Measurements from ENCODE around the gene ADM. TPM values are rescaled to one million over a fixed set of nuclear protein-coding genes. Genes with fewer than 3 reads are reported as not detected.

The ADM gene
- total RNA-seq, 1 donor from 2014 or later: 17.3 TPM

Other genes with a start within 250 kb of the ADM start
- 21.0 and 23.7 TPM in 2 replicates for gene SBF2, start 10.9 kb upstream of the ADM start, total RNA-seq
- 4.4 and 10.3 TPM in 2 replicates for gene AMPD3, start 150.2 kb downstream of the ADM start, total RNA-seq
- 27.8 and 29.6 TPM in 2 replicates for gene RNF141, start 236.1 kb downstream of the ADM start, total RNA-seq

All from myocyte (in vitro differentiated cells).